Left hindlimb (tissue), 1 donor: ENCODE data around the gene SCFD1.

Experiments used
- DNase-seq: peaks from one replicate; pipeline ENCODE4 v3.0.0-alpha.2; 2018

The SCFD1 gene

DNA sequence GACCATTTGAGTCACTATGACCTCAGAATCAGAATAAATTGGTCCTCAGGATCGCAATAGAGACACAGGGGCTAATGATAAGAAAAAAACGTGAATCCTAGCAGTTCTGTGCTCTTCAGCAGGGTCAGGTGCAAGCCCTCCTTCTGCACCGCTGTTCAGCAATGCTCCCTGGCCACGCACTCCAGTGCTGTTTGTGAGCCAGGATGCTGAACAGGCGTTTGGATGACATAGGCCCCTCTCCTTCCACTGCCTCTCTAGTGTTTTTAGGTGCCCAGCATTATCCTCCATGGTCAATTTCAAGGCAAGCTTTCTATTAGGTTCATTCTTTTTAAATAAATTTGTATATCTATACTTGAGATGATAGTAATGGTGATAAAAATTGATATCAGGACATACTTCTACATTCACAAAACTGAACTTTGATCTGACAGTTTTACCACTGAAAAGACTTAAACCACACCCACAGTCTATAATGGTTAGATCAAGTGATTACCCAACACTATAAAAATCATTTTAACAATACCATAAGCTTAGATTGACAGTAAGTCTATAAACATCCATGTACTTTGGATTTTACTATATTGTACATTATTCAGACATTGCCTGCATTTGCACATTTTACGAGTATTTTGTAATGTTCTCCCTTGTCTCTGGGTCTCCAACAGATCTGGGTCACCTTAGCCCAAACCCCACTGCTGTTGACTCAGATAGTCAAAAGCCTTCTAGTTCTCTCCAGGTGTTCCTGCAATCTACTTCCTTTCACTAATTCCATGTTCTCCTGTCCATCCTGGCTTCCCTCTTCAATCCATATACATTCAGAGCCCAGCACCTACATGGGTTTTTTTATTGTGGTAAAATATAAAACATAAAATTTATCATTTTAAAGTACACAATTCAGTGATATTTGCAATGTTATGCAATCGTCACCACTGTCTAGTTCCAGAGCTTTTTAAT lies 137.3 kb downstream of the SCFD1 start:
- no peak for DNase-seq

GRCh38 chr14:30763891-30764290 lies 141.8 kb downstream of the SCFD1 start:
- DNase-seq, result no peak

DNA sequence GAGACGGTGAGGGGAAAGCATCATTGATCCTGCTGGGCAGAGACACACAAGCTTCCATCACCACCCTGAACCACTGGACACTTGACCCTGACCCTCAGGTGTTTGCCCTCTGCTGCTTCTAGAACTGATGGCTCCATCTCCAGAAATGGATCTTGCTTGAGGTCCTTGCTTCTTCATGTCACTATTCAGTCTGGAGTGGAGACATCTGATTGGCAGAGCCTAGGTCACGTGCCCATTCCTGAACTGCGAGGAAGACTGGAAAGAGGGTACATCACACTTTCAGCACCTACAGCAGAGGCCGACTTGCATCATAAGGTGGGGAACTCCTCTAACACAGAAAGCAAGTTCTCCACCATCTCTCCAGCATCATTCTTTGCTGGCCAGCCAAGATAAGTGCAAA lies 145.5 kb downstream of the SCFD1 start:
- no peak for DNase-seq

DNA sequence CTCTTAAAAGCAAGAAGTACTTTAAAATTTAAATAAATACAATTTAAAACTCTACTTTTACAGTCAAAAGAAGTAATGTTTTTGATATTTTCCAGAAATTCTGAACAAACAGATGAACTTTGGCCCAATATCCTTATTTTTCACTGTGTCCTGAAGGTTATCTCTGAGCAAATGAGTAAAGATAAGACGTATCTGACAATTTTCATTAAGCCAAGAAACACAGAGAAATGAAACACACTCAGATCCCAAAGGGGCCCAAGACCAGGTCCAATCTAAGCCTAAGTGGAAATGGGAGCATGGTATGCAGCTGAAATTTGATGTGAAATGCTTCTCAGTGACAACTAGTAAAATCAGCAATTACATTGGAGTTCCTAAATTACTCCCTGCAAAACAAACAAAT lies 146.7 kb downstream of the SCFD1 start:
- DNase-seq, result no peak

DNA sequence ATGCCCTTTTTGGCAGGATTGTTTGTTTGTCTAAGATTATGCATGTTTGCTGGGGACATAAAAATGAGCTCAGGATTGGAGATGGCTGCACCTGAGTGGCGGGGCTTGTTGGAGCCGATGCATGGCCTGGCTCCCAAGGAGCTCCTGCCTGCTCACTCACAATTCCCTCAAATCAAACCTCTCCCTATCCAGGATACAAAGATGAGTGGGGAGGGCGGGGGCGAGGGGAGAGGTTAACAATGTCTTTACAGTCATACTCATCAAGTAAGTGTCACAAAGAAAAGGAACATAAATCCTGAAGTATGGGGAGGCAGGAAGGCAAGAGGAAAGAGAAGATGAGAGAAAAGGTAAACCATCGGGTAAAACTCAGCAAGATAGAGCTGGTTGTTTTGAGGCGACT lies 148.3 kb downstream of the SCFD1 start:
- DNase-seq, result no peak

DNA sequence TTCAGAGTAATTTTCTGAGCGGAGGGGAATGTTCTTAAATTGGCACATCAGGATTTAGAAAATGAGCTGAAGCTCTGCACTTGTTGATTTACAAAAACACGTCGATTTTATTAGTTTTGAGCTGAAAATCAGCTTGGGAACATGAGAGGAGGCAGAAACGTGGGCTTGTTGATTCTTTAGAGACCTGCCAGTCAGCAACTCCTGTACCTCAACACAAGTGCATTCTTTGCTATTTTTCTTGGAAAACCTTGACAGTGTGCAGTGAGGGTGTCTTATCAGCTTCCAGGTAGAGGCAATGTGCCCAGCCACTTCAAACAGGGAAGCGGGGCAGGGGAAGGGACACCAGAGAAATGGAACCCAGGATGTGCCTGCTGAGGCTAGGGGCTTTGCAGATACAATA lies 149.5 kb downstream of the SCFD1 start:
- DNase-seq, result no peak

DNA sequence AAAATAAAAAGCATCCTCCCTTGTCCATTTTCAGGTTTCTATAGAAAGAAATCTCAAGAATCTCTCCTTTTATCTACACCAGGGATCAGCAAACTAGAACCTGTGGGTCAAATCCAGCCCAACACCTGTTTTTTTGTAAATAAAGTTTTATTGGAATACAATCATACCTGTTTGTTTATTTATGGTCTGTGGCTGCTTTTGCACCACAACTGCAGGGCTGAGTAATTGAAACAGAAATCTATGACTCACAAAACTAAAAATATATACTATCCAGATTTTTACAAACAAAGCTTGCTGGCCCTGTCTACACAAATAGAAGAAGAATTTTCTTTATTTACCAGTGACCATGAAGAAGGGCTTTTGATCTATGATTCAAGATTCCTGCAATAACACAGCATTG lies 157.1 kb downstream of the SCFD1 start:
- DNase-seq, result no peak
